HG02642 (cell line): Measurements from ENCODE around the gene TPRA1.
"Not testable (repeated sequence)": the region's sequence is repeated elsewhere in the genome, so short reads cannot be mapped to it uniquely, and the experiment has no call there.

ENCODE experiments used
- ATAC-seq: cut with Tn5 transposase; IDR thresholded peaks from one replicate; pipeline ENCODE4 v1.9.1; 2021; ENCODE audit warnings: mild to moderate bottlenecking; ENCODE audit not compliant: unreplicated experiment, poor library complexity

TPRA1 gene

GRCh38 chr3:127618891-127619290, 28.4 kb upstream of the TPRA1 start:
- no peak for ATAC-seq

GRCh38 chr3:127616836-127617605, 26.5 kb upstream of the TPRA1 start:
- no peak for ATAC-seq

GRCh38 chr3:127615631-127616305, 25.2 kb upstream of the TPRA1 start:
- no peak for ATAC-seq

- no peak for ATAC-seq
Observed at GRCh38 chr3:127614928-127615589, 24.5 kb upstream of the TPRA1 start.

GRCh38 chr3:127613406-127613805, 22.9 kb upstream of the TPRA1 start:
- no peak for ATAC-seq

- no peak for ATAC-seq
Observed at GRCh38 chr3:127612966-127613365, 22.4 kb upstream of the TPRA1 start.

- ATAC-seq, result no peak
Observed at GRCh38 chr3:127611251-127611650, 20.7 kb upstream of the TPRA1 start.

GRCh38 chr3:127610105-127610504, 19.6 kb upstream of the TPRA1 start:
- no peak for ATAC-seq

GRCh38 chr3:127608362-127608718, 17.8 kb upstream of the TPRA1 start:
- ATAC-seq, result no peak

GRCh38 chr3:127607675-127608361, 17.3 kb upstream of the TPRA1 start:
- no peak for ATAC-seq

GRCh38 chr3:127606981-127607595, 16.6 kb upstream of the TPRA1 start:
- ATAC-seq, result no peak

GRCh38 chr3:127606086-127606805, 15.7 kb upstream of the TPRA1 start:
- ATAC-seq, result no peak

GRCh38 chr3:127605547-127605946, 15.0 kb upstream of the TPRA1 start:
- ATAC-seq, result not testable (repeated sequence)

GRCh38 chr3:127604546-127605165, 14.1 kb upstream of the TPRA1 start:
- no peak for ATAC-seq

GRCh38 chr3:127604035-127604434, 13.5 kb upstream of the TPRA1 start:
- no peak for ATAC-seq

GRCh38 chr3:127600749-127601456, 10.4 kb upstream of the TPRA1 start:
- ATAC-seq, result no peak

GRCh38 chr3:127598841-127599570, 8.5 kb upstream of the TPRA1 start:
- ATAC-seq, result no peak
